ENCODE data around the gene CHD8.

CHD8 gene

DNA sequence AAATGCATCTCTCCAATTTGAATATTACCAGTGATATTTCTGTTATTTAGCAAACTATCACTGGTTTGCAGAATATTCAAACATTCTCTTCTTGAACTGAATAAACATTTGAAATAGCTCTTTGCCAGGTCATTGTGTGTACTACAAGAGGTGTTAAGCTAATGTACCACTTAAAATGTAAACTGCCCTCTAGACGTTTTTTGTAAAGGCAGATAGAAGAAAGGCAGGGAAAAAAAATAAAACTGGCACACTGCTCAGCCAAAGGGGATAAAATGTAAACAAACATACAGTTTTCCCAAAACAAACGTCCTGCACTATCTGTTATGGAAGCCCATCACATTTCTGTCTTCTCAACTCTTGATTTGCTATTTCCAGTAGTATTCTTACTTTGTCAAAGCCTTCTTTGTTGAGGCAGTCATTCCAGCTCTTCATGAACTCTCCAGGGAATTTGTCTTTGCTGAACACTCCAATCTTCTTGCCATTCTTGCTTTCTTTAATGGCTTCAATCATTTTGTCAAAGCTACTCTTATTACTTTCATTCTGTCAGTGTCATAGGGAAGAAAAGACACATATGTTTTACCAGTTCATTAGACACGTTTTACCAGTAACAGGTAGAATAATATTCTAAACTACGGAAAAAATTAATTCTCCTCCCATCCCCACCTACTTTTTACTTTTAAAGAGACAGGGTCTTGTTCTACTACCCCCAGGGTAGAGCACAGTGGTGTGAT lies 85.8 kb downstream of the CHD8 start:
- FAIRE-seq (no peak), DNase-seq (ENCODE audit: low spot score) (no peak)

GRCh38 chr14:21367582-21368144 lies 88.3 kb downstream of the CHD8 start:
- DNase-seq (ENCODE audit: low spot score) (no peak), FAIRE-seq (no peak)

- no peak for FAIRE-seq
- DNase-seq (ENCODE audit: low spot score), result no peak
These were observed 99.4 kb downstream of the CHD8 start for GRCh38 chr14:21356511-21356910.

DNA sequence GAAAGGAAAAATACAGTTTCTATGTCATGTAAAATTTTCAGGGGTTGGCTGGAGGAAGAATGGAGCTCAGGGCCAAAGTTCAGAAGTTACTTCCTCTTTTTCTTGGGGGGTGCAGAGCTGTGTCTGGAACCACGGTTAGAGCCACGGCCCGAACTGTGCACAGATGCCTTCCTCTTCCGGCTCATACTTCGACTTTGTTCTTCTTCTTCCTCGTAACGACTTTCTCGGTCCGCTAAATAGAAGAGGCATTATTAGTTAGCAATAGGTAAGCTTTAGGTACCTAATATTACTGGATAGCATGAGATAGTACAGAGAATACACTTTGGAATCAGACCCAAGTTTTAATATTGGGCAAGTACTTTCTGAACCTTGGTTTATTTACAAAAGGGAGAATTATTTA lies 103.3 kb downstream of the CHD8 start:
- no peak for FAIRE-seq
- DNase-seq (ENCODE audit: low spot score), result no peak

DNA sequence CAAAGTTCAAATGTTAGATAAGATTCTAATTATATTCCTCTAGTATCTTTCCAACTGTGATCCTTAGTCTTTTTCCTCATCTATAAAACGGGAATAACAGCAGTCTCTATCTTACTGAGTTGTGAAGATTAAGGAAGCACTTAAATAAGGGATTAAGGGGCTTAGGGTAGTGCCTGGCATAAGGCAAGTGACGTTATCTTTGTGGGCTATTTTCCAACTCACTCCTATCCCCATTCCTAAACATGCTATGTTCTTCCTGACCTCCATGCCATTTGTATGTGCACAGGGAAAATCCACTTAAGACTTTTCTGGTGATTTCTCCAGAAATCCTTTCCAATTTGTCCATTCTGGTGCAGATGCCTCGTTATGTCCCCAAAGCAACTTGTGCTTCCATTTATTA lies 105.4 kb downstream of the CHD8 start:
- no peak for FAIRE-seq
- DNase-seq (ENCODE audit: low spot score), result no peak

DNA sequence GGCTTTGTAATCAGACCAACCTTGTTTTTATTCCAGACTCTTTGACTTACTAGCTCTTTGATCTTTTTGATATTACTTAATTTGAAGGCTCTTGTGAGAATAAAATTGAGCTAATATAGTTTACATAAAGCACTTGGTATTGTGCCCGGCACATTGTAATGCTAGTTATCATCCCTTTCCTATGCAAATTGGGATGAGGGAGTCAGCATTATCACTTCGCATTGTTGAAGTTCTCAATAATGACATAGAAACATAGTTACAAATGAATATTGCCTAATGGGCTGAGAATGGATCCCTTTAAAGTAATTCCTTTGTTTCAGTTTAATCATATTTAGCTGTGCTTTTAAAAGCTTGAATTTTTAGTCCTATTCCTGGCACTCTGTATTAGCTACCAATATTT lies 108.7 kb downstream of the CHD8 start:
- DNase-seq (ENCODE audit: low spot score) (no peak), FAIRE-seq (no peak)

GRCh38 chr14:21346532-21347135 lies 109.3 kb downstream of the CHD8 start:
- no peak for DNase-seq (ENCODE audit: low spot score)
- no peak for FAIRE-seq

DNA sequence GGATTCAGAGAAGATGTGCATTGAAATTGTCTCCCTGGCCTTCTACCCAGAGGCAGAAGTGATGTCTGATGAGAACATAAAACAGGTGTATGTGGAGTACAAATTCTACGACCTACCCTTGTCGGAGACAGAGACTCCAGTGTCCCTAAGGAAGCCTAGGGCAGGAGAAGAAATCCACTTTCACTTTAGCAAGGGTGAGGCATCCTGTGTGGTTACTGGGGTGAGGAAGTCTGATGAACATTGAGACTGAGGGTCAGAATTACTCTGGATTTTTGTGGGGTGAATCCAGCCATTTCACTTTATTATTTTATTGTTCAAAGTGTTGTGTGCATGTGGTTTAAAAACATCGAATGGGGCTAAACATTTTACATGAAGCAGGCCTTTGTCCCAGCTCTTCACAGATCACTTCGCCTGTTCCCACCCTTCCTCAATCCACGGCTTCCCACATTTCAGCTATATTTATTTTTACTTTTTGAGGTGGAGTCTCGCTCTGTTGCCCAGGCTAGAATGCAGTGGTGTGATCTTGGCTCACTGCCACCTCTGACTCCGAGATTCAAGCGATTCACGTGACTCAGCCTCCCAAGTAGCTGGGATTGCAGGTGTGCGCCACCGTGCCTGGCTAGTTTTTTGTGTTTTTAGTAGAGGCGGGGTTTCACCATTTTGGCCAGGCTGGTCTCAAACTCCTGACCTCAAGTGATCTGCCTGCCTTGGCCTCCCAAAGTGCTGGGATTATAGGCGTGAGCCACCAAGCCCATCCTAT lies 112.7 kb downstream of the CHD8 start:
- DNase-seq (ENCODE audit: low spot score) (no peak), FAIRE-seq (no peak)
